DND-41 (cell line): ENCODE data around the gene MEMO1.

Experiments
- EZH2 ChIP-seq: IDR thresholded peaks from 3 replicates; pipeline ENCODE4 v1.6.1; 2012; ENCODE audit warnings: borderline replicate concordance, low read depth, mild to moderate bottlenecking, moderate library complexity, low read length, inconsistent platforms; ENCODE audit not compliant: severe bottlenecking
- TF ChIP-seq, protein P1 (sequence below): IDR thresholded peaks from 2 replicates; pipeline ENCODE4 v1.5.1; 2012; ENCODE audit warnings: borderline replicate concordance, low read length, moderate library complexity, mild to moderate bottlenecking; ENCODE audit not compliant: poor library complexity, severe bottlenecking; ENCODE audit errors: extremely low read depth

DNA sequence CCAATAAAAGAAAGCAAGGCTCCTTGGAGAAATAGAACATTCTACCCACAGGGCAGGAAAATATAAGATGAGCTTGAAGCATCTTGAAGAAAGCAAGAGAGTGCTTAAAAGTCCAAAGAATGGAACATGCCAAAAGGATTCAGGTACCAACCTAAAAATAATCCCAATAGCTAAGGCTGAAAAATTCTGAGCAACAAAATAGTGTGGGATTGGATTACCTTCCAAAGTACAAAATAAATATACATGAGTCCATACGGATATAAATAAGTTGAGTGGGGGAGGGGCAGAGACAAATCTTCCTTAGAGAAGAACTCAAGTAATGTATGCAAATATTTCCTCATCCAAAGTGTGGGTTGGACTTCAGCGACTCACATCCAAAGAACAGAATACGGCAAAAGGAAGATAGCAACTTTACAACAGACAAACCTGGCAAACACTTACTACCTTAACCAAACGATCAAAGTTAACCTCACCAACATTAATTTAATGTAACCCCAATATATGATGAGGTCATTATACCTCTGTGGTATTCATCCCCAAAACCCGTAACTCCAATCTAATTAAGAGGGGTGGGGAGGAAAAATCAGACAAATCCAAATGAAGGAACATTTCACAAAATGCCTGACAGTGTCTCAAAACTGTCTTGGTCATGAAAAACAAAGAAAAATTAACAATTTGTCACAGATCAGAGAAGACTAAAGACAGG is 26.9 kb downstream of the MEMO1 start:
- TF ChIP-seq, protein P1, sequence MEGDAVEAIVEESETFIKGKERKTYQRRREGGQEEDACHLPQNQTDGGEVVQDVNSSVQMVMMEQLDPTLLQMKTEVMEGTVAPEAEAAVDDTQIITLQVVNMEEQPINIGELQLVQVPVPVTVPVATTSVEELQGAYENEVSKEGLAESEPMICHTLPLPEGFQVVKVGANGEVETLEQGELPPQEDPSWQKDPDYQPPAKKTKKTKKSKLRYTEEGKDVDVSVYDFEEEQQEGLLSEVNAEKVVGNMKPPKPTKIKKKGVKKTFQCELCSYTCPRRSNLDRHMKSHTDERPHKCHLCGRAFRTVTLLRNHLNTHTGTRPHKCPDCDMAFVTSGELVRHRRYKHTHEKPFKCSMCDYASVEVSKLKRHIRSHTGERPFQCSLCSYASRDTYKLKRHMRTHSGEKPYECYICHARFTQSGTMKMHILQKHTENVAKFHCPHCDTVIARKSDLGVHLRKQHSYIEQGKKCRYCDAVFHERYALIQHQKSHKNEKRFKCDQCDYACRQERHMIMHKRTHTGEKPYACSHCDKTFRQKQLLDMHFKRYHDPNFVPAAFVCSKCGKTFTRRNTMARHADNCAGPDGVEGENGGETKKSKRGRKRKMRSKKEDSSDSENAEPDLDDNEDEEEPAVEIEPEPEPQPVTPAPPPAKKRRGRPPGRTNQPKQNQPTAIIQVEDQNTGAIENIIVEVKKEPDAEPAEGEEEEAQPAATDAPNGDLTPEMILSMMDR, result no peak
- no peak for TF ChIP-seq EZH2
